ENCODE data around the gene TDRD7.

The TDRD7 gene

GRCh38 chr9:97387504-97387886 lies 24.4 kb upstream of the TDRD7 start:
- no peak for TF ChIP-seq CTCF (IDR thresholded peaks at IDR 0.05; ENCODE audit: borderline replicate concordance, insufficient read depth, low read depth, low read length)
- no peak overlapping the region for H3K4me3 ChIP-seq (ENCODE audit: low read depth, low read length)

- TF ChIP-seq CTCF (IDR thresholded peaks at IDR 0.05; ENCODE audit: borderline replicate concordance, insufficient read depth, low read depth, low read length), result no peak
- no peak overlapping the region for H3K4me3 ChIP-seq (ENCODE audit: low read depth, low read length)
These were observed 23.8 kb upstream of the TDRD7 start for GRCh38 chr9:97387936-97388684.

GRCh38 chr9:97388721-97389238 lies 23.1 kb upstream of the TDRD7 start:
- TF ChIP-seq CTCF (IDR thresholded peaks at IDR 0.05; ENCODE audit: borderline replicate concordance, insufficient read depth, low read depth, low read length), result no peak
- H3K4me3 ChIP-seq (ENCODE audit: low read depth, low read length), result no peak overlapping the region

GRCh38 chr9:97389249-97389648 lies 22.6 kb upstream of the TDRD7 start:
- no peak for TF ChIP-seq CTCF (IDR thresholded peaks at IDR 0.05; ENCODE audit: borderline replicate concordance, insufficient read depth, low read depth, low read length)
- no peak overlapping the region for H3K4me3 ChIP-seq (ENCODE audit: low read depth, low read length)

GRCh38 chr9:97390791-97391406 lies 21.0 kb upstream of the TDRD7 start:
- H3K4me3 ChIP-seq (ENCODE audit: low read depth, low read length), result no peak overlapping the region
- TF ChIP-seq CTCF (IDR thresholded peaks at IDR 0.05; ENCODE audit: borderline replicate concordance, insufficient read depth, low read depth, low read length), result no peak

GRCh38 chr9:97394881-97395280 lies 17.0 kb upstream of the TDRD7 start:
- no peak overlapping the region for H3K4me3 ChIP-seq (ENCODE audit: low read depth, low read length)
- no peak for TF ChIP-seq CTCF (IDR thresholded peaks at IDR 0.05; ENCODE audit: borderline replicate concordance, insufficient read depth, low read depth, low read length)

GRCh38 chr9:97395745-97396144 lies 16.2 kb upstream of the TDRD7 start:
- no peak for TF ChIP-seq CTCF (IDR thresholded peaks at IDR 0.05; ENCODE audit: borderline replicate concordance, insufficient read depth, low read depth, low read length)
- no peak overlapping the region for H3K4me3 ChIP-seq (ENCODE audit: low read depth, low read length)
